HG03196 (cell line): Measurements from ENCODE around the gene EYS.

Source experiments
- ATAC-seq: cut with Tn5 transposase; IDR thresholded peaks from one replicate; pipeline ENCODE4 v1.9.1; 2021; ENCODE audit not compliant: unreplicated experiment

The EYS gene

GRCh38 chr6:63714091-63714490 is 1992.9 kb downstream of the EYS start:
- no peak for ATAC-seq

GRCh38 chr6:63713332-63713731 is 1993.7 kb downstream of the EYS start:
- no peak for ATAC-seq

GRCh38 chr6:63709148-63709547 is 1997.9 kb downstream of the EYS start:
- ATAC-seq: no peak

GRCh38 chr6:63708631-63709030 is 1998.4 kb downstream of the EYS start:
- no peak for ATAC-seq

GRCh38 chr6:63706630-63707029 is 2000.4 kb downstream of the EYS start:
- ATAC-seq: no peak

- no peak for ATAC-seq
Measured at GRCh38 chr6:63705707-63706106, 2001.3 kb downstream of the EYS start.

- no peak for ATAC-seq
Measured at GRCh38 chr6:63690221-63690620, 2016.8 kb downstream of the EYS start.

GRCh38 chr6:63689421-63689820 is 2017.6 kb downstream of the EYS start:
- ATAC-seq: no peak

- peak; percentile 72 for ATAC-seq
Measured at GRCh38 chr6:63685446-63686379, 2021.3 kb downstream of the EYS start.

GRCh38 chr6:63683071-63683603 is 2023.9 kb downstream of the EYS start:
- ATAC-seq: no peak

GRCh38 chr6:63677282-63677681 is 2029.7 kb downstream of the EYS start:
- no peak for ATAC-seq

- no peak for ATAC-seq
Measured at GRCh38 chr6:63676412-63677114, 2030.5 kb downstream of the EYS start.

GRCh38 chr6:63675138-63675537 is 2031.9 kb downstream of the EYS start:
- no peak for ATAC-seq

- ATAC-seq: no peak
Measured at GRCh38 chr6:63674635-63675034, 2032.4 kb downstream of the EYS start.

- ATAC-seq: no peak
Measured at GRCh38 chr6:63673692-63674091, 2033.3 kb downstream of the EYS start.

GRCh38 chr6:63672582-63673129 is 2034.4 kb downstream of the EYS start:
- no peak for ATAC-seq

GRCh38 chr6:63671098-63671754 is 2035.8 kb downstream of the EYS start:
- no peak for ATAC-seq
